SK-N-SH treated with all-trans-retinoic acid at 6 μM for 48 hours (cell line): Measurements from ENCODE around the gene ADAM15.

Experiments used
- ATAC-seq: fragments of 200-7000 bp; cut with Tn5 transposase; 3 replicates; pipeline ENCODE4 v1.9.1; 2020; ENCODE audit warnings: mild to moderate bottlenecking, moderate library complexity
- ARNTL ChIP-seq: fragments of 450-650 bp; formaldehyde crosslinking; IDR thresholded peaks from 2 replicates; pipeline ENCODE4 v1.5.0; 2020; ENCODE audit warnings: low read depth, mild to moderate bottlenecking, moderate library complexity, borderline replicate concordance
- BACH2 ChIP-seq: fragments of 250-450 bp; sonication (Bioruptor Pico); IDR thresholded peaks from 2 replicates; pipeline ENCODE4 v1.9.0; 2021; ENCODE audit warnings: mild to moderate bottlenecking, borderline replicate concordance
- CSDC2 ChIP-seq: fragments of 250-450 bp; sonication (Bioruptor Pico); IDR thresholded peaks from 2 replicates; pipeline ENCODE4 v1.5.0; 2020; ENCODE audit warnings: mild to moderate bottlenecking, moderate library complexity
- ESRRG ChIP-seq: fragments of 250-450 bp; sonication (Bioruptor Pico); IDR thresholded peaks from 2 replicates; pipeline ENCODE4 v1.6.1; 2021; ENCODE audit warnings: mild to moderate bottlenecking
- GLIS3 ChIP-seq: fragments of 250-450 bp; sonication (Bioruptor Pico); IDR thresholded peaks from 2 replicates; pipeline ENCODE4 v1.5.0; 2020; ENCODE audit warnings: mild to moderate bottlenecking, moderate library complexity
- ISL1 ChIP-seq: fragments of 250-450 bp; sonication (Bioruptor Pico); IDR thresholded peaks from 2 replicates; pipeline ENCODE4 v2.1.2; 2022; ENCODE audit warnings: mild to moderate bottlenecking, moderate library complexity
- OSR1 ChIP-seq: fragments of 250-450 bp; sonication (Bioruptor Pico); IDR thresholded peaks from 2 replicates; pipeline ENCODE4 v1.8.0; 2022; ENCODE audit warnings: moderate library complexity, mild to moderate bottlenecking, inconsistent platforms
- PPARA ChIP-seq: fragments of 250-450 bp; sonication (Bioruptor Pico); IDR thresholded peaks from 2 replicates; pipeline ENCODE4 v1.5.0; 2020; ENCODE audit warnings: mild to moderate bottlenecking, borderline replicate concordance
- RARB ChIP-seq: fragments of 250-450 bp; sonication (Bioruptor Pico); IDR thresholded peaks from 2 replicates; pipeline ENCODE4 v1.8.0; 2021; ENCODE audit warnings: mild to moderate bottlenecking, moderate library complexity
- SNAI2 ChIP-seq: fragments of 250-450 bp; sonication (Bioruptor Pico); IDR thresholded peaks from 2 replicates; pipeline ENCODE4 v1.5.0; 2020; ENCODE audit warnings: mild to moderate bottlenecking, moderate library complexity
- TCF4 ChIP-seq: fragments of 250-450 bp; sonication (Bioruptor Pico); IDR thresholded peaks from 2 replicates; pipeline ENCODE4 v1.8.0; 2021; ENCODE audit warnings: mild to moderate bottlenecking, moderate library complexity, borderline replicate concordance
- TOX ChIP-seq: fragments of 250-450 bp; sonication (Bioruptor Pico); IDR thresholded peaks from 2 replicates; pipeline ENCODE4 v1.8.0; 2021; ENCODE audit warnings: mild to moderate bottlenecking, moderate library complexity, borderline replicate concordance
- ZC3H10 ChIP-seq: fragments of 250-450 bp; sonication (Bioruptor Pico); IDR thresholded peaks from 2 replicates; pipeline ENCODE4 v1.5.1; 2021; ENCODE audit warnings: mild to moderate bottlenecking, moderate library complexity
- ZFP3 ChIP-seq: fragments of 250-450 bp; sonication (Bioruptor Pico); IDR thresholded peaks from 2 replicates; pipeline ENCODE4 v1.5.0; 2020; ENCODE audit warnings: mild to moderate bottlenecking, moderate library complexity
- ZNF565 ChIP-seq: fragments of 450-650 bp; formaldehyde crosslinking; conservative IDR thresholded peaks from 2 replicates; pipeline ENCODE4 v1.5.0; 2020; ENCODE audit warnings: low read depth, mild to moderate bottlenecking, moderate library complexity
- ZNF8 ChIP-seq: fragments of 450-650 bp; formaldehyde crosslinking; IDR thresholded peaks from 2 replicates; pipeline ENCODE4 v1.5.0; 2020; ENCODE audit warnings: mild to moderate bottlenecking, moderate library complexity
- TF ChIP-seq, protein P1 (sequence below): fragments of 250-450 bp; sonication (Bioruptor Pico); IDR thresholded peaks from 2 replicates; pipeline ENCODE4 v1.8.0; 2020; ENCODE audit warnings: mild to moderate bottlenecking, moderate library complexity, borderline replicate concordance
- TF ChIP-seq, protein P2 (sequence below): fragments of 250-450 bp; sonication (Bioruptor Pico); IDR thresholded peaks from 2 replicates; pipeline ENCODE4 v1.8.0; 2021; ENCODE audit warnings: low read depth, mild to moderate bottlenecking, moderate library complexity, borderline replicate concordance
- TF ChIP-seq, protein P3 (sequence below): fragments of 250-450 bp; sonication (Bioruptor Pico); IDR thresholded peaks from 2 replicates; pipeline ENCODE4 v1.5.1; 2021; ENCODE audit warnings: mild to moderate bottlenecking, moderate library complexity
- TF ChIP-seq, protein P4 (sequence below): fragments of 250-450 bp; sonication (Bioruptor Pico); IDR thresholded peaks from 2 replicates; pipeline ENCODE4 v1.5.0; 2020; ENCODE audit warnings: mild to moderate bottlenecking, moderate library complexity

ADAM15 gene

DNA sequence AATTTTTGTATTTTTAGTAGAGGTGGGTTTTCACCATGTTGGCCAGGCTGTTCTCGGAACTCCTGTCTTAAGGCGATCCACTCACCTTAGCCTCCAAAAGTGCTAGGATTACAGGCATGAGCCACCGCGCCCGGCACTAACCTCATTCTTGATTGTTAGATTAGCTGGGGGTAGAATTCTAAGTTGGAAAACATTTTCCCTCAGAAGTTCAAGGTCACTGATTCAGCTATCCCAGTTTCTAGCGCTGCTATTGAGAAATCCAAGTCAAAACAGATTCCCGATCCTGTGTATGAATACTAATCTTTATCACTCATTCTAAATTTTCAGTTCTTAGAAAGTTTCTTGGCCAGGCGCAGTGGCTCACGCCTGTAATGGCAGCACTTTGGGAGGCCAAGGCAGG, 52.2 kb downstream of the ADAM15 start (continued):
- TF ChIP-seq, protein P1, sequence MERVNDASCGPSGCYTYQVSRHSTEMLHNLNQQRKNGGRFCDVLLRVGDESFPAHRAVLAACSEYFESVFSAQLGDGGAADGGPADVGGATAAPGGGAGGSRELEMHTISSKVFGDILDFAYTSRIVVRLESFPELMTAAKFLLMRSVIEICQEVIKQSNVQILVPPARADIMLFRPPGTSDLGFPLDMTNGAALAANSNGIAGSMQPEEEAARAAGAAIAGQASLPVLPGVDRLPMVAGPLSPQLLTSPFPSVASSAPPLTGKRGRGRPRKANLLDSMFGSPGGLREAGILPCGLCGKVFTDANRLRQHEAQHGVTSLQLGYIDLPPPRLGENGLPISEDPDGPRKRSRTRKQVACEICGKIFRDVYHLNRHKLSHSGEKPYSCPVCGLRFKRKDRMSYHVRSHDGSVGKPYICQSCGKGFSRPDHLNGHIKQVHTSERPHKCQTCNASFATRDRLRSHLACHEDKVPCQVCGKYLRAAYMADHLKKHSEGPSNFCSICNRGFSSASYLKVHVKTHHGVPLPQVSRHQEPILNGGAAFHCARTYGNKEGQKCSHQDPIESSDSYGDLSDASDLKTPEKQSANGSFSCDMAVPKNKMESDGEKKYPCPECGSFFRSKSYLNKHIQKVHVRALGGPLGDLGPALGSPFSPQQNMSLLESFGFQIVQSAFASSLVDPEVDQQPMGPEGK (CRISPR knock-in tag), result no peak

DNA sequence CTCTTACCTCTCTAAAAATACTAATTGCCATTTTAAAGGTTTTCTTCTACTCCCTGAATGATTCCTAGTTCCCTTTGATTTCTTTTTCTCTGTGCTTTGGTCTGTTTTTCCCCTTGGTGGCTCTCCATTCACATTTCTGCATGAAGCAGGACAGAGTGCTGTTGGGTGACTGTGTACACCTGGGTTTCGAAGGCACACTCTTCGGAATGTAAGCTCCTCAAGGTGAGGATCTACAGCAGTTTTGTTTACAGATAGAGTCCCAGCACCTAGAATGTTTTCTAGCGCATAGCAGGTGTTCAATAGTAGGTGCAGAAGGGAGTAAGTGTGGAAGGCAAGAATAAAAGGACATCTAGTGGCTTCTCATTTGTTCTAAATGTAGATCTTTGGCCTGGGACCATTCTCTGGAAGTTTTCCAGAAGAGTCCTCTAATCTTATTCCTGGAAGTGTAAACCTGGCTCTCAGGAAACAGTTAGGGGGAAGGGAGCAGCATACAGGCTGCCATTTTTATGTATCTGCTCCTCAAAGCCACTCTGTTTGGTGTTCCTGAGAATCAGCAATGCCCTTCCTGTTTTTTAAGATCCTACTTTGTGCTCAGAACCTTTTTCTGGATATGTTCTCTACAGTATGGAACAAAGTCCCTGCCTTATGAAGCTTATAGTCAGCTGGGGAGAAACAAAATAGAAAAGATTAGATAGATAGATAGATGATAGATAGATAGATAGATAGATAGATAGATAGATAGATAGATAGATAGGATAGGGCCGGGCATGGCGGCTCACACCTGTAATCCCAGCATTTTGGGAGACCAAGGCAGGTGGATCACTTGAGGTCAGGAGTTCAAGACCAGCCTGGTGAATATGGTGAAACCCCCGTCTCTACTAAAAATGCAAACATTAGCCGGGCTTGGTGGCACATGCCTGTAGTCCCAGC, 53.8 kb downstream of the ADAM15 start:
- no peak for TF ChIP-seq SNAI2 (CRISPR knock-in tag)
- TF ChIP-seq TCF4 (CRISPR knock-in tag), result no peak
- TF ChIP-seq ZNF8 (CRISPR knock-in tag), result no peak
- no peak for TF ChIP-seq RARB (CRISPR knock-in tag)
- no peak for TF ChIP-seq PPARA (CRISPR knock-in tag)
- TF ChIP-seq ISL1, result no peak
- no peak for TF ChIP-seq OSR1 (CRISPR knock-in tag)
- TF ChIP-seq, protein P2, sequence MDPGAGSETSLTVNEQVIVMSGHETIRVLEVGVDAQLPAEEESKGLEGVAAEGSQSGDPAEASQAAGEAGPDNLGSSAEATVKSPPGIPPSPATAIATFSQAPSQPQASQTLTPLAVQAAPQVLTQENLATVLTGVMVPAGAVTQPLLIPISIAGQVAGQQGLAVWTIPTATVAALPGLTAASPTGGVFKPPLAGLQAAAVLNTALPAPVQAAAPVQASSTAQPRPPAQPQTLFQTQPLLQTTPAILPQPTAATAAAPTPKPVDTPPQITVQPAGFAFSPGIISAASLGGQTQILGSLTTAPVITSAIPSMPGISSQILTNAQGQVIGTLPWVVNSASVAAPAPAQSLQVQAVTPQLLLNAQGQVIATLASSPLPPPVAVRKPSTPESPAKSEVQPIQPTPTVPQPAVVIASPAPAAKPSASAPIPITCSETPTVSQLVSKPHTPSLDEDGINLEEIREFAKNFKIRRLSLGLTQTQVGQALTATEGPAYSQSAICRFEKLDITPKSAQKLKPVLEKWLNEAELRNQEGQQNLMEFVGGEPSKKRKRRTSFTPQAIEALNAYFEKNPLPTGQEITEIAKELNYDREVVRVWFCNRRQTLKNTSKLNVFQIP, result no peak
- ATAC-seq, result no peak

DNA sequence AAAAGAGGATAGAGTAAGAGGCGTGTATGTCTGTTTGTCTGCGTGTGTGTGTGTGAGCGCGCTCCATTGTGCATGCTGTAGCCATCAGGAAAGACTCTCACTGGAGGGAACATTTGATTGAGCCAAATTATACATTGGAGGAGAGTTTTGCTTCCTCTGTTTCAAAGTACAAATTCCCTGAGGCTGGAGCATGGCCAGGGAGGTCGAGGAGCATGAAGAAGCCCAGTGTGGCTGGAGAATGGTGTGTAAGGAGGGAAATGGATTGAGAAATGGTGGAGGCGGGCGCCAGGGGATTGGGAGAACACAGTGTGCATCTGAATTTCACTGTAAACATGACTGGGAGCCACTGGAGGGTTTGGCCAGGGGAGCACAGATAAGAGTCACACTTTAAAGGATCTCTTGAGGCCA, 54.5 kb downstream of the ADAM15 start:
- TF ChIP-seq ZNF565 (CRISPR knock-in tag) (no peak), ISL1 (no peak), TOX (CRISPR knock-in tag) (no peak), GLIS3 (no peak), ZFP3 (no peak), ZC3H10 (CRISPR knock-in tag) (no peak), TCF4 (CRISPR knock-in tag) (no peak), ZNF8 (CRISPR knock-in tag) (no peak), ARNTL (no peak), ESRRG (no peak), CSDC2 (CRISPR knock-in tag) (no peak), BACH2 (CRISPR knock-in tag) (no peak)
- TF ChIP-seq, protein P2, result no peak
- TF ChIP-seq, protein P3, sequence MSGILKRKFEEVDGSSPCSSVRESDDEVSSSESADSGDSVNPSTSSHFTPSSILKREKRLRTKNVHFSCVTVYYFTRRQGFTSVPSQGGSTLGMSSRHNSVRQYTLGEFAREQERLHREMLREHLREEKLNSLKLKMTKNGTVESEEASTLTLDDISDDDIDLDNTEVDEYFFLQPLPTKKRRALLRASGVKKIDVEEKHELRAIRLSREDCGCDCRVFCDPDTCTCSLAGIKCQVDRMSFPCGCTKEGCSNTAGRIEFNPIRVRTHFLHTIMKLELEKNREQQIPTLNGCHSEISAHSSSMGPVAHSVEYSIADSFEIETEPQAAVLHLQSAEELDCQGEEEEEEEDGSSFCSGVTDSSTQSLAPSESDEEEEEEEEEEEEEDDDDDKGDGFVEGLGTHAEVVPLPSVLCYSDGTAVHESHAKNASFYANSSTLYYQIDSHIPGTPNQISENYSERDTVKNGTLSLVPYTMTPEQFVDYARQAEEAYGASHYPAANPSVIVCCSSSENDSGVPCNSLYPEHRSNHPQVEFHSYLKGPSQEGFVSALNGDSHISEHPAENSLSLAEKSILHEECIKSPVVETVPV, result no peak
- TF ChIP-seq, protein P4, sequence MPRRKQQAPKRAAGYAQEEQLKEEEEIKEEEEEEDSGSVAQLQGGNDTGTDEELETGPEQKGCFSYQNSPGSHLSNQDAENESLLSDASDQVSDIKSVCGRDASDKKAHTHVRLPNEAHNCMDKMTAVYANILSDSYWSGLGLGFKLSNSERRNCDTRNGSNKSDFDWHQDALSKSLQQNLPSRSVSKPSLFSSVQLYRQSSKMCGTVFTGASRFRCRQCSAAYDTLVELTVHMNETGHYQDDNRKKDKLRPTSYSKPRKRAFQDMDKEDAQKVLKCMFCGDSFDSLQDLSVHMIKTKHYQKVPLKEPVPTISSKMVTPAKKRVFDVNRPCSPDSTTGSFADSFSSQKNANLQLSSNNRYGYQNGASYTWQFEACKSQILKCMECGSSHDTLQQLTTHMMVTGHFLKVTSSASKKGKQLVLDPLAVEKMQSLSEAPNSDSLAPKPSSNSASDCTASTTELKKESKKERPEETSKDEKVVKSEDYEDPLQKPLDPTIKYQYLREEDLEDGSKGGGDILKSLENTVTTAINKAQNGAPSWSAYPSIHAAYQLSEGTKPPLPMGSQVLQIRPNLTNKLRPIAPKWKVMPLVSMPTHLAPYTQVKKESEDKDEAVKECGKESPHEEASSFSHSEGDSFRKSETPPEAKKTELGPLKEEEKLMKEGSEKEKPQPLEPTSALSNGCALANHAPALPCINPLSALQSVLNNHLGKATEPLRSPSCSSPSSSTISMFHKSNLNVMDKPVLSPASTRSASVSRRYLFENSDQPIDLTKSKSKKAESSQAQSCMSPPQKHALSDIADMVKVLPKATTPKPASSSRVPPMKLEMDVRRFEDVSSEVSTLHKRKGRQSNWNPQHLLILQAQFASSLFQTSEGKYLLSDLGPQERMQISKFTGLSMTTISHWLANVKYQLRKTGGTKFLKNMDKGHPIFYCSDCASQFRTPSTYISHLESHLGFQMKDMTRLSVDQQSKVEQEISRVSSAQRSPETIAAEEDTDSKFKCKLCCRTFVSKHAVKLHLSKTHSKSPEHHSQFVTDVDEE (CRISPR knock-in tag), result no peak
- ATAC-seq, result no peak
